GM11168 (cell line): ENCODE results near the gene ST14.

Source experiments
- in situ Hi-C: fragments of 300-500 bp; cut with MboI; formaldehyde crosslinking; loops from one replicate; pipeline ENCODE4 v1.12.0; 2022; ENCODE audit warnings: low sequenced_read_pairs; ENCODE audit not compliant: unreplicated experiment

Gene ST14

DNA sequence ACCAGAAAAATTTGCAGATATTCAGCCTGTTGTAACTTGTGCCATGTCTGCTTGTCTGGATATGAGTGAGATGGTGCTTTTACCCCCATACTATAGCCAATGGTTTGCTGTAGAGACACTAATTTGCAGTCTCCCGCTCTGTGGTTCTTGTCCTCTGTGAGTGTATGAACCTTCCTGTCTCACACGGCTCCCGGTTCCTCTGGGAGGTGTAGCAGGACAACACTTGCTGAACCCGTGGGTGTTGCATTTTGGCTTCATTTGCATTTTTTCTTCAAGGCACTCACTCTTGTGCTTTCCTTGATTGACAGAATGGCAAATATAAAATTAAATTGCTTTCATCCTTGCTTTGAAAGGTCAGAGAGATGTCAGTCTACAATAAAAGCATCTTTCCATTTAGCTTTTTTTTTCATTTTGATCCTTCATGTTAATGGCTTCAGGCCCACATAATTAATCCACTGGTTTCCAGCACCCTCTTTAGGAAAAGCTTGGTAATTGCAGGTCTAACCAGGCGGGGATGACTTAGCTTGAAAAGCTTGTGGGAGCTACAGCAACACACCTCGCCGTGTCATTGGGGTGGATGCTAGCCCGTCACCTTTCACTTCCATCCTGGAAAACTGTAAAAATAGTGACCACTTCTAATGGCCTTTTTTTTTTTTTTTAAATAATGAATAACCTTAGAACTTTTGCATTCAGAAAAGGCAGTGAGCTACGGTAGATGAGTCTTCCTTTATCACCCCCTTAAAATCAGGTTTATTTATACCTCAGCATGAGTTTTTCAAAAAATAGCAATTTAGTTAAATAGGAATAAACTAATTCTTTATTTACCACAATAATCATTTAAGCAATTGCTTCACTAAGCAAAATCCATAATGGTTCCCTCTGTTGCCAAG is 27.4 kb upstream of the ST14 start:
- in situ Hi-C loops = loop anchor here (5.0 kb wide), 1 partner anchor 205 kb away; no protein-coding TSS in a partner anchor

DNA sequence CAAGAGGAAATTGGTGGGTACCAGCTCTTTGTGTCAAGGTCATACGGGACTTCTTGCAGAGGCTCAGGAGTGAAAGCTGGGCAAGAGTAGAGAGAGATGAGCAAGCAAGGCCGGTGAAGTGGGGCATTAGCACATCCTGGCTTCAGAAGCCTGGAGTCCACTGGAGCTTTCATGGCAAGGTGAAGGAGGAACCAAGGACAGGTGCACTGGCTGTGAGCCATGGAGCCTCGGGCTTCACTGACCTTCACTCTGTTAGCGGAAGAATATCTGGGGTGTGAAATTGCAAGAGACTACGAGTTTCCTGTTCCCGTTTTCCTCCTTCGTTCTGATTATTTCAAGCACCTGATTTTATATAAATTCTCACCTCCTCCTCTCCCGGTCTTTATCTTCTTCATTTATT is 25.9 kb upstream of the ST14 start:
- in situ Hi-C loops = loop anchor here (5.0 kb wide), 1 partner anchor 206 kb away; no protein-coding TSS in a partner anchor

DNA sequence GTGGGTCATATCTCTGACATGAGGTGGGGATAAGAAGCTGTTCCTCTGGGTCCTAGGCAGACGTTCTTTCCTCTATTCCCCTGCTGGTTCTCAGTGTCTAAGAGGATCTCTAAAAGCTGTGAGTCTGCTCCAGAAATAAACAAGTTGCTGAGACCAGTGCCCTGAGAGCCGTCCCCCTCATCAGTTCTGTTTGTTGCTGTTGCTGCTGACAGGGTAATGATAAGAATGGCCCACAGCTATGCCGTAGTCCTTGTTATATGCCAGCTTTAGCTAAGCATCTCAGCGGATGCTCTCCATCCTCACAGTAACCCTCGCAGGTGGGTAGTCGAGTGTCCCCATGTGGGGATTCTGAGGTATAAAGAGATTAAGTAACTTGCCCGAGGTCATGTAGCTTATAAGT is 23.5 kb upstream of the ST14 start:
- in situ Hi-C loops = no loop called here

DNA sequence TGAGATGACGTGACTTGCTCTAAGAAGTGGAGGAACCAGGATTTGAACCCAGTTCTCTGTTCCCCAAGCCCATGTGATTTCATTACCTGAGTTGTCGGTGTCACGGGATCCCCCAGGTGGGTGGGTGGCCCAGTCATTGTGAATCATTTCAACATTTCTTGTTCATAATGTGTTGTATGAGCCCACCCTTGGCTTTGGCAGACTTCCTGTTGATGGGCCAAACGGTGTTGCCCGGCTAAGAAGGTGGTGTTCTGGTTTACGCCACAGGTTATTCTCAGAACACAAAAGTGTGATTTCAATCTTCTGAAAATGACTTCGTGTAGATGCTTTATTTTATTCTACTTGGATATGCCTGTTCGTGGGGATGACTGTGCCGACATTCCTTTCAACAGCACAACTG is 21.6 kb upstream of the ST14 start:
- in situ Hi-C loops = no loop called here

DNA sequence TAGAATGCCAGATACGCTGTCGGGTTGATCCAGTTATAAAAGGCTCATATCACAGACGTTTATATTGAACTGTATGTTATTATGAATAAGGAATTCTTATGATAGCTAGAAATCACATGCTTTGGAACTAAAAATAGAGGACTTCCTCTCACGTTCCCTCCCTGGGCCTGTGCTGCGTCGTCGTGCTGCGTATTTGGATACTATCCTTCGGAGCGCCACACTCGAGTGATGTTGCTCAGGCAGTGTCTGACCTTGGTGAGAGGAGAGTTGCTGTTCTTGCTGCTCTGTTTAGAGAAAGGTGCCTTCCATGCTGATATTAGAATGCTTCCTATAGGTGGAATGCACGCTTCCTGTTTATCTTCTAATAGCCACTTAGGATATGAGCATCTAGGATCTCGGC is 20.2 kb upstream of the ST14 start:
- in situ Hi-C loops = no loop called here

DNA sequence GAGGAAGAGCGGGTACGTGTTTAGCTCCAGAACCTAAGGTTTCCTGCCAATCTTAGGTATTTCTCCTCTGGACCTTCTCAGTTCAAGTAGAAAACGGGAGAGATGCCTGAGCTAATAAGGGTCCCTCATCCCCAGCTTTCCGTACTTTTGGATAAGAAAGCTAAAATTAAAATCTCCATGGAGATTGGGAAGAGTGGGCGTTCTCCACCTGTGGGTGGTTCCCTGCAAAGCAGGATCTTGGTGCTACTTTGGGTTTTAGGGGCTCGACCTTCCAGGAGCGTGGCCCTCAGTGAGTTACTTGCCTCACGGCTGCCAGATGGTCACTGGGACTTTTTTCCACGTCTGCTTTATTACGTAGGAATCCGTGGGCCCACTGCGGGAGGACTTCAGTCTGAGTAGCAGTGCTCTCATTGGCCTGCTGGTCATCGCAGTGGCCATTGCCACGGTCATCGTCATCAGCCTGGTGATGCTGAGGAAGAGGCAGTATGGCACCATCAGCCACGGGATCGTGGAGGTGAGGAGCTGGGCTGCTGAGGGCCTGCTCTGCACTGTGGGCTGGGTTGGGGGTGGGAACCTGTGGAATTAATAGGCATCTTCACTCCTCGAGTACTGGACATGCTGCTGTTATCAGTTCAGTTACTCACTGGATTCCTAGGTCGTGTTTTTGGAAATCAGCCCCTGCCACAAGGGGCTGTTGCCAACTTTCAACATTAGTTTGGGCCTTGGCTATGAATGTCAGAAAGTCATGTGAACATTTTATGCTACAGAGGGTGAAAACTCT is 17.8 kb upstream of the ST14 start:
- in situ Hi-C loops = no loop called here

DNA sequence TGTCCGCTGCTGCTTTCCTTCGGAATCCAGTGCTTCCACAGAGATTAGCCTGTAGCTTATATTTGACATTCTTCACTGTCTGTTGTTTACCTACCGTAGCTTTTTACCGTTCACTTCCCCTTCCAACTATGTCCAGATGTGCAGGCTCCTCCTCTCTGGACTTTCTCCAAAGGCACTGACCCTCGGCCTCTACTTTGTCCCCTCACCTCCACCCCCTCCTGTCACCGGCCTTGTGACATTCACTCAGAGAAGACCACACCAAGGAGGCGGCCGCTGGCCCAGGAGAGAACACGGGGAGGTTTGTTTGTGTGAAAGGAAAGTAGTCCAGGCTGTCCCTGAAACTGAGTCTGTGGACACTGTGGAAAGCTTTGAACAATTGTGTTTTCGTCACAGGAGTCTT is 15.4 kb upstream of the ST14 start:
- in situ Hi-C loops = no loop called here

DNA sequence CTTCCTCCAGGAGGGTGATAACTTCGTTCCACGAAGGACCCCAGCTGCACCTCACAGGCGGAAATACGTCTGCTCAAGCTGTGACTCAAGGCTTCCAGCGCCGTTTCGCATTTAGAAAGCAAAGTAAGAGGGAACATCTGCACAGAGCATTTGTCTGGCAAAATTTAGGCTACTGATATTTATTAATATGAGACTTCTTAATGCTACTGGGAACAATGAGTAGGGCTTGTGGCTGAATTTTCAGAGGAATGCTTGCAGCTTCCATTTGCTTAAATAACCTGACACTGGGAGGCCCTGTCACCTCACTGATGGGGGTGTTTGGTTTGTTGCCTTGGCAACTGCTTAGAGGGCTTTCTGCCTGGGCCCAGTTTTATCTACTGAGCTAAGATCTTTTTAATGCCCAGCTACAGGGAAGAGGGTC is 14.7 kb upstream of the ST14 start:
- in situ Hi-C loops = no loop called here

DNA sequence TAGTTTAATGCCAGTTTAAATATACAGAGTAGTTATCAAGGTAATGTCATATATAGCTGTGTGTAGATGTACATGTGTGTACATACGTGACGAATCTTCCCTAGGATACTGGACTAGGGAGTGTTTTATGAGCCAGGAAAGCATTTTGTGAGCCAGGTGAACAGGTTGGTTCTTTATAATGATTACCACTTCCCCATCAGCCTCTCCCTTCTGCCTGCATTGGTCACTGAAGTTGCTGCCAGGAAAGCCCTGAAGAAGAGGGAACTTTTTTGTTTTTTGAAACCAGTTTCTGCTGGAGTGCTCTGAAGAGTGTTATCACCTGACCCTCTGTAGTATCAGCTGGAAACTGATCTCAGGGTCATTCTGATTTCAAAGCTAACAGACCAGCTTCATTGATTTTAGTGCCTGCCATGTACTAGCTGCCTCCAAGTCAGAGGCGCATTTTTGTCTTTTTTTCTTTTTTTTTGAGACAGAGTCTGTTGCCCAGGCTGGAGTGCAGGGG is 14.2 kb upstream of the ST14 start:
- in situ Hi-C loops = no loop called here

DNA sequence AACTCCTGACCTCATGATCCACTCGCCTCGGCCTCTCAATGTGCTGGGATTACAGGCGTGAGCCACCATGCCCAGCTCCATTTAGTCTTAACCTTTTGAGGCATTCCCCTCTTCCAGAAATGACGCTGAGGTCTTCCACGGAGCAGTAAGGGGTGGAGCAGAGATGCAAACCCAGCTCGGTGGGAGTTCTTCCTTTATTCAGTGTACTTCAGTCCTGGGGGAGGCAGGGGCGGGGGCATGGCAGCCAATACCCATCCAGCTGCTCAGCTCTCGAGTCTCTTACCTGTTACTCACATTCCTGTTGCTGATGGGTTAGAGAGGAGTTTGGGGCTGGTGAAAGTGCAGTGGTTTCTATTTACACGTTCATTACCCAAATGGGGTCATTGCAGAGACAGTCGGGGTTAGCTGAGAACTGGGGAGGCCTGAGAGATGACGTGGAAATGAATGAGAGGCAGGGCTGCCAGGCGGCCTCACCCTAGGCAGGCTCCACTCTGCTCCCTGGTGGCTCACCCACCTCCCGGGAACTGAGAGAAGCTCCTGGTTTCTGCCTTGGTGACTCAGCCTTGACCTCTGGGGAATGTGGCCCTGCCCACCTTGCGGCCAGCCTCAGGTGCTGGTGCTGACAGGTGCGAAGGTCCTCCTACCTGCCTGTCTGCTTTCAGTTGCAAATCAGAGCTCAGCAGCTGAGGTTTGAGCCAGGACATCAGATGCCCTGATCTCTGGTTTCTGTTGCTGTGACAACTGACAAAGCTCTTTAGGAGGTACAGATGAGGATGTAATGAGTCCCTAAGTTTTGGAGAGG is 13.4 kb upstream of the ST14 start:
- in situ Hi-C loops = no loop called here

DNA sequence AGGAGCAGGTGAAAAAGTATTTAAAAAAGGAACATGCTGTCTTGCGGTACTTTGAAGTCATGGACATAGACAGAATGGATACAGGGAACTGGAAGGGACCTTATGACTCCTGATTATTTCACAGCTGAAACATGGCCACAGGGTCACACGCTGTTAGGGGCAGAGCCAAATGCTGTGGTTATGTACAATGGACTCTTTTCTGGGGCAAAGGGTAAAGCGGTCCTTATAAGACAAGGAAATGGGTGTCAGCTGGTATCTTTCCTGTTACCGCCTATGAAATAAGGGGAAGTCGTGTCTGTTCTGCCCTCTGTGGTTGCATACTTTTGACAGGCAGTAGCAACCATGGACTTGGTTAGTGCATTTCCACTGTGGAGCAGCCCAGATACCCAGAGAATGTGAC is 12.8 kb upstream of the ST14 start:
- in situ Hi-C loops = no loop called here

DNA sequence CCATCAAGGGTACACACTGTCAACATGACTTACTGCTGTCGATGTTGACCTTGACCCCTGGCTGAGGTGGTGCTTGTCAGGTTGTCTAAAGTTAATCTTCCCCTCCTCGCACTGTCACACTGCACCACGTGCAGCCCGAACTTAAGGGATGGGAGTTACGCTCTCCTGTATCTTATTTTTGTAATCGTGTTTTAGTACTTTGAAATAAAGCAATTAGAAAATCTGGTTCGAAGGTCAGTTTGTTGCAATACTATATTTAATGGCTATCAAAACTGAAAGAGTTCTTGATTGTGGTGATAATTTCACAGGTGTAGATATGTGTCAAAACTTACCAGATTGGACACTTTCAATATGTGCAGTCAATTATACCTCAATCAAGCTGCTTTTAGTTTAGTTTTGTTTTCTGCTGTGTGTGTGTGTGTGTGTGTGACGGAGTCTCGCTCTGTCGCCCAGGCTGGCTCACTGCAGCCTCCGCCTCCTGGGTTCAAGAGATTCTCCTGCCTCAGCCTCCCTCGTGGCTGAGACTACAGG is 10.7 kb upstream of the ST14 start:
- in situ Hi-C loops = no loop called here

DNA sequence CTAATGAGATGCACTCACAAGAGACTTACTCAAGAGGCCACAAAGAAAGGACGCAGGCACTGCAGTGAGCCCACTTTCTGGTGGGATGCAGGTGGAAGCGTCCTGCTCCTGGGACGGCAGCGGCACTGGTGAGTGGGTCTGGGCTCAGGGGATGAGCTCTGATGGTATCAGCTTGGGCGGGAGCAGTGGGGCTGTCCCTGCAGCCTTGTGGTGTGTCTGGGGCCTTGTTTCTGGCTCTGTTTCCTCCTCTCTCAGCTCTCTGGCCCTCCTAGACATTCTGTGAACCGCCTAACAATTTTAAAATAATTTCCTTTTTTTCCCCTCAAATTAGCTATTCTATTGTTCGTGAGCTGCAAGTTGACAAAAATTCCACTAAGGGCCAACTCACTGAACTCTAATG is 8.8 kb upstream of the ST14 start:
- in situ Hi-C loops = no loop called here

DNA sequence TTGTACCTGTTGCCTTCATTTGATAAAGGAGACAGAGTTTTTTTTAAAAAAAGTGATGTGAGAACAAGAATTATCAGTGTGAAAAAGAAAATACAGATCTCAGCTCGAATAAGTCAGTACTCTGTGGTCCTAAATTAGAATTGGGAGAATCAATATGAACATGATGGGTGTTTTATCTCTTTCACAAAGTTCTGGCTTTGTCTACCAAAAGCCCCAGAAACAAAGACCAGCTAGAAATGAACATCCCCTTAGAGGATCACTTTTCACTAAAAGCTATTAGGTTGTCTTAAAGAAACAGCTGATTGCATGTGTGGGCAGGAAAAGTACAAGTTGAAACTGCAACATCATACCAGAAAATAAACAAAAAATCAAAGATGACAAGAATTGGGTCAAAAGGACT is 8.4 kb upstream of the ST14 start:
- in situ Hi-C loops = no loop called here

DNA sequence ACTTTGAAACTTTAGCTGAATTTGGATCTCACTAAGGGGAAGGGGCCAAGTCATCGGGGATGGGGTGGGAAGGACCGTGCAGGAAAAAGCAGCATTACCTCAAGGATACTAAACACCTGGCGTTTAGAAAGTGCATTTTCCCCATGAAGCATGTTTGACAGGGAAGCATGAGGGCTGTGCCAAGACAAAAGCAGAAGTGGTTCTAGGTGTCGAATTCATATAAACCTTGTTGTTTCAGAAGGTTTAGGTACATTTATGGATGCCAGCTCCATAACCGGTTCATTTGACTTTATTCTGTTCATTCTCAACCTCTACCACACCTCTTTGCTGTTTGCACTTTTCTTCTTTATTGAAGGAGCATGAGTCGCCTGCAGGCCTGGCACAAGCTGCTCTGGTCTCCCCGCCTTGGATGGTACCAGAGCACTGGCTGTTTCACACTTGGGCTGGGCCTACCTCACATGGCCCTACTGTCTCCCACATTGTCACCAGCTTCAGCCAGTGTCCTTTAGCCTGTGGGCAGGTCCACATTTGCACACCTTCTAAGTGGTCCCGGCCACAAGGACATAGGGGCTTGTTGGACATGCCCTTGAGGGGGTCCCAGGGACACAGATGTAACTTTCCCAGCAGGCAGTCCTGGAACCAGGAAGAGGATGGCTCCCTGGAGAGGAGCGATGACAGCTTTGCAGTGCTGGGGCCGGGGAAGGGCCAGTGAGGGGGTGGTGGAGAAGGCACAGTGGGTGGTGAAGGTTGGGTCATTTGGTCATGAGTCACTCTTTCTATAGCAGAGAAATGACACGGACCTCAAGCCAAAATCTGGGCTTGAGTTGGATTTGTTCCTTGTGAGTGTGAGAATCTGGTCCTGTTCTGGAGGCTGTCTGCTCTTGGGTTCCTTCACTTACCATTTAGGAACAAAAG is 3.2 kb upstream of the ST14 start:
- in situ Hi-C loops = no loop called here

DNA sequence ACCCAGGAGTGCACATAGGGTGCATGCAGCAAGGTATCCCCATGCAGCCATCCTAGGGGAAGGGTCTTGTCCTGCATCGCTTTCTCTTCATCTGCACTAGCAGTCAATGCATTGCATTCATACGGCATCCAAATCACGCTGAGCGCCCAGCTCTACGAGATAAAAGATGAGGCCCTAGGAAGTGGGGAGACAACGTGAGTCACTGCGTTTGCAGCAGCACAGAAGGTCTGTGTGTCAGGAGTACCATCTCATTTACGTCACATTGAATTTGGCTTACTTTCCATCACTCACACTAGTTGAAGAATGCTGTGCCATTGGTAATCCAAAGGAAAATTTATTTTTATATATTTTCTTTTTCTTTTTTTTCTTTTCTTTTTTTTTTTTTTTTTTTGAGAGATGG is 2.5 kb upstream of the ST14 start:
- in situ Hi-C loops = no loop called here

DNA sequence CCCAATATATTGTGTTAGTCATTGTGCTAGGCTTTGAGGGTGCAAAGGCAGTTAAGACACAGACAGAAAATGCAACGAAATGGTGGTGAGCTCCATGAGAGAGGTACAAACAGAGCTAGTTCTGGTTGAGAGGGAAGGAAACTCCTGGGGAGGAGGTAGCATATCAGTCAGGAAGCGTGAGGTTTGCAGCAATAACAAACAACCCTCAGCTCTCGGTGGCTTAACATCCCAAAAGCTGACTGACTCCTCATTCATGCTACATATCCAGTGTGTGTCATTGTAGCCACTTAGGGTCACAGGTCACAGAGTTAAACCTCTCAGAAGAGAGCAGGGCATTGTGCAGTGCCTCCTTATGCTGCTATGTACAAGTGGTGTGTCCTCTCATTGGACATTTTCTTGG is 1.7 kb upstream of the ST14 start:
- in situ Hi-C loops = no loop called here

DNA sequence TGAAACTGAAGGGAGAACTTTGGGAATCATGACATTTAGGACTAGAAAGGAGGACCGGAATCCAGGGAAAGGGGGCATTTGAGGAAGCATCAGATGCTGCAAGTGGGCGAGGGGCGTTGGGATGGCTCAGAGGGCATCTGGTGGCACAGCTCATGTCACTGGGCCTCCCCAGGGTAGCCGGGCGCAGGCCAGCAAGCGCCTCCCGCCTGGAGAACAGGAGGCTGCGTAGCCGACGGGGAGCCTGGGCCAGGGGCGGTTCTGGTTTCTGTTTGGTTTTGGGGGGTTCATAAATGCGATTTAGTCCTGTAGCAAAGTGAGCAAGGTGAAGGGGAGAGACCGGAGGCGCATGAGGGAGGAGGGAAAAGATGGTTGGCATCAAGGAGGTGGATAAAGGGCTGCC is 443 bp upstream of the ST14 start:
- in situ Hi-C loops = no loop called here

DNA sequence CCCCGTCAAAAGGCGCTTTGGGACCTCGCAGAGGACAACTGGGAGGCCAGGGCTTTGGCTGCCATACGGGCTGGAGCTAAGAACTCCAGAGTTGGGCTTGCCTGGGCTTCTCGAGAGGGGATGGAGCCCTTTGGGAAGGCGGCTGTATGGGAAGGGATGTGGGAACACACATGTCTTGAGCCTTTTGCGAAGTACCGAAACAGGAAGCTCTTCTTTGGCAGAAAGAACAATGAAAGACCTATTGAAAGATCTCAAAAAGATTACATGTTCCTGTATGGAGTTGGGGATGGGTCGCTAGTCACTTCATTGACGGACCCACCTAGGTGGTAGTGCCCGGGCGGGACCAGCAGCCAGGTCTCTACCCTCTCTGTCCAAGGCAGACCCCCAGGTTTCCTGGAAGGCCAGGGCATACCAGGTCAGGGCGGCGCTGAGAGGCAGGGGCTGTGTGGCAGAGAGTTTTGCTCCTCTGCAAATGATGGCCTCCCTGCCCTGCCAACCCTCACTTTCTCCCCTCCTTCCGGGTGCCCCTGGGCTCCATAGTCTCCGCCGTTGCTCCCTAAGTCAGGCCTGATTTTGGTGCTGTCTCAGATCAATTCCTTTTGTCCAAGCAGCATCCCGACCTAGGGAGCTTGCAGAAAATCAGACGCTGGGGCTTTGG is 1.0 kb downstream of the ST14 start:
- in situ Hi-C loops = no loop called here
